H1 (cell line): ENCODE measurements around the gene HOXB4. TPM values are rescaled to one million over a fixed set of nuclear protein-coding genes. Genes with fewer than 3 reads are reported as not detected.

Source experiments
- CTCF ChIA-PET: fragments of 300-600 bp; sonication (Branson Sonifier 250); formaldehyde crosslinking; loops from one replicate; lab custom pipeline; 2021; ENCODE audit not compliant: partially characterized antibody; lab: Charles Lee
- POLR2A ChIA-PET: fragments of 300-600 bp; sonication (Branson Sonifier 250); formaldehyde crosslinking; loops from one replicate; lab custom pipeline; 2021; ENCODE audit warnings: inconsistent platforms; ENCODE audit not compliant: partially characterized antibody; lab: Charles Lee
- DNase-seq, 2 experiments: peaks; one replicate each; pipeline versions ENCODE4 v3.0.0 to v3.0.0-alpha.2; 2010 to 2022; ENCODE audit warnings: low spot score in 2 of 2, low read depth in 1 of 2, mixed read lengths in 1 of 2
- FAIRE-seq: peaks from 2 replicates; lab custom pipeline; 2011; peaks lifted over from hg19 to GRCh38; lab: Jason Lieb, UNC
- H2AFZ ChIP-seq: 2 replicates; pipeline ENCODE4 v1.8.1; 2012; ENCODE audit warnings: low read length, inconsistent platforms
- H2AK5ac ChIP-seq: 2 replicates; pipeline ENCODE4 v1.6.1; 2013; ENCODE audit warnings: low read depth, low read length
- H2BK120ac ChIP-seq: replicated peaks from 2 replicates; pipeline ENCODE3; 2013; ENCODE audit warnings: low read depth, low read length, inconsistent platforms
- H2BK12ac ChIP-seq: 2 replicates; pipeline ENCODE4 v1.6.1; 2013; ENCODE audit warnings: low read depth, low read length
- H2BK15ac ChIP-seq: 2 replicates; pipeline ENCODE4 v1.6.1; 2013; ENCODE audit warnings: low read length
- H2BK20ac ChIP-seq: 2 replicates; pipeline ENCODE4 v1.6.1; 2013; ENCODE audit warnings: low read length
- H2BK5ac ChIP-seq: 2 replicates; pipeline ENCODE4 v1.6.1; 2013; ENCODE audit warnings: low read depth, low read length
- H3K14ac ChIP-seq: 2 replicates; pipeline ENCODE4 v1.6.1; 2013; ENCODE audit warnings: inconsistent platforms; ENCODE audit not compliant: insufficient read length
- H3K18ac ChIP-seq: 2 replicates; pipeline ENCODE4 v1.6.1; 2013; ENCODE audit warnings: low read length; ENCODE audit errors: extremely low read depth
- H3K23ac ChIP-seq: 2 replicates; pipeline ENCODE4 v1.6.1; 2013; ENCODE audit warnings: inconsistent platforms; ENCODE audit not compliant: insufficient read length
- H3K23me2 ChIP-seq: 2 replicates; pipeline ENCODE4 v1.6.1; 2013; ENCODE audit warnings: low read depth, low read length
- H3K27ac ChIP-seq: 2 replicates; pipeline ENCODE4 v1.6.1; 2011; ENCODE audit warnings: low read depth, low read length, inconsistent platforms
- H3K27me3 ChIP-seq, 4 experiments: replicated peaks in 1 of 4; 1 replicate in 1 of 4; 2 replicates in 3 of 4; pipeline versions ENCODE4 v1.6.1 to v1.8.1; 2011 to 2013; ENCODE audit warnings: low read length in 3 of 4, mild to moderate bottlenecking in 3 of 4, inconsistent platforms in 2 of 4, mixed read lengths in 2 of 4, moderate library complexity in 1 of 4; ENCODE audit not compliant: control insufficient read depth in 3 of 4, insufficient read depth in 3 of 4; ENCODE audit errors: extremely low read depth in 1 of 4
- H3K36me3 ChIP-seq, 4 experiments: 2 replicates each; pipeline versions ENCODE4 v1.6.1 to v1.8.1; 2011 to 2013; ENCODE audit warnings: mild to moderate bottlenecking in 4 of 4, low read length in 3 of 4, moderate library complexity in 2 of 4, control low read depth in 1 of 4, inconsistent platforms in 1 of 4; ENCODE audit not compliant: insufficient read depth in 4 of 4, control insufficient read depth in 2 of 4
- H3K4ac ChIP-seq: replicated peaks from 2 replicates; pipeline ENCODE3; 2013; ENCODE audit warnings: low read length, low read depth, mixed read lengths, inconsistent platforms; ENCODE audit not compliant: insufficient read length
- H3K4me1 ChIP-seq, 4 experiments: replicated peaks in 1 of 4; 1 replicate in 1 of 4; 2 replicates in 3 of 4; pipeline versions ENCODE4 v1.6.1 to v1.8.1; 2011 to 2013; ENCODE audit warnings: low read length in 3 of 4, inconsistent platforms in 2 of 4, mixed read lengths in 1 of 4; ENCODE audit not compliant: insufficient read depth in 4 of 4, control insufficient read depth in 3 of 4
- H3K4me2 ChIP-seq, 2 experiments: 2 replicates each; pipeline versions ENCODE4 v1.6.1 to v1.8.1; 2011 to 2013; ENCODE audit warnings: low read depth in 2 of 2, low read length in 2 of 2, control low read depth in 1 of 2, inconsistent platforms in 1 of 2, mild to moderate bottlenecking in 1 of 2; ENCODE audit not compliant: insufficient read depth in 1 of 2
- H3K4me3 ChIP-seq, 4 experiments: fragments of 200-600, 300-600 bp in 1 of 4; sonication (generic), shearing (Covaris generic), sonication (Bioruptor Twin) in 1 of 4; 2 replicates each; pipeline versions ENCODE4 v1.5.1 to v1.8.1; 2011 to 2016; ENCODE audit warnings: low read length in 4 of 4, low read depth in 3 of 4, control low read depth in 2 of 4, inconsistent platforms in 2 of 4, mild to moderate bottlenecking in 2 of 4, mixed read lengths in 1 of 4, moderate library complexity in 1 of 4; ENCODE audit not compliant: insufficient read depth in 2 of 4; ENCODE audit errors: extremely low read depth in 1 of 4
- H3K56ac ChIP-seq: replicated peaks from 2 replicates; pipeline ENCODE3; 2013; ENCODE audit warnings: low read depth, mild to moderate bottlenecking, mixed read lengths, low read length, inconsistent platforms; ENCODE audit not compliant: insufficient read length
- H3K79me1 ChIP-seq: 2 replicates; pipeline ENCODE4 v1.6.1; 2013; ENCODE audit warnings: low read depth, low read length, control low read depth
- H3K79me2 ChIP-seq, 2 experiments: 2 replicates each; pipeline versions ENCODE4 v1.6.1 to v1.8.1; 2012 to 2013; ENCODE audit warnings: low read length in 2 of 2, mild to moderate bottlenecking in 2 of 2, inconsistent platforms in 1 of 2; ENCODE audit not compliant: insufficient read depth in 2 of 2, control insufficient read depth in 1 of 2
- H3K9ac ChIP-seq, 4 experiments: replicated peaks in 1 of 4; 1 replicate in 1 of 4; 2 replicates in 3 of 4; pipeline versions ENCODE4 v1.6.1 to v1.8.1; 2011 to 2013; ENCODE audit warnings: low read depth in 3 of 4, low read length in 3 of 4, control low read depth in 2 of 4, mild to moderate bottlenecking in 2 of 4, moderate library complexity in 2 of 4, inconsistent platforms in 1 of 4; ENCODE audit errors: extremely low read depth in 1 of 4
- H3K9me3 ChIP-seq, 2 experiments: 2 replicates each; pipeline versions ENCODE4 v1.6.1 to v1.8.1; 2012 to 2013; ENCODE audit warnings: mild to moderate bottlenecking in 2 of 2, moderate library complexity in 2 of 2, control low read depth in 1 of 2, inconsistent platforms in 1 of 2, low read depth in 1 of 2, low read length in 1 of 2, mixed read lengths in 1 of 2; ENCODE audit not compliant: insufficient read depth in 2 of 2
- H4K20me1 ChIP-seq, 2 experiments: replicated peaks in 1 of 2; 2 replicates each; pipeline versions ENCODE3 to v1.8.1; 2011 to 2013; ENCODE audit warnings: inconsistent platforms in 2 of 2, low read length in 2 of 2, mild to moderate bottlenecking in 1 of 2; ENCODE audit not compliant: insufficient read depth in 2 of 2, control insufficient read depth in 1 of 2
- H4K5ac ChIP-seq: 2 replicates; pipeline ENCODE4 v1.6.1; 2013; ENCODE audit warnings: low read length, low read depth, mixed read lengths, inconsistent platforms; ENCODE audit not compliant: insufficient read length
- H4K8ac ChIP-seq: 2 replicates; pipeline ENCODE4 v1.8.0; 2013; ENCODE audit warnings: mild to moderate bottlenecking, moderate library complexity, low read length, inconsistent platforms; ENCODE audit not compliant: insufficient read depth; ENCODE audit errors: extremely low read depth
- H4K91ac ChIP-seq: replicated peaks from 2 replicates; pipeline ENCODE3; 2013; ENCODE audit warnings: low read length, mixed read lengths, inconsistent platforms; ENCODE audit not compliant: insufficient read length
- BRCA1 ChIP-seq: IDR thresholded peaks from 2 replicates; pipeline ENCODE4 v1.6.1; 2012; ENCODE audit warnings: low read depth, low read length, improper control_type of control experiment
- CTBP2 ChIP-seq: IDR thresholded peaks from 2 replicates; pipeline ENCODE4 v1.7.0; 2011; ENCODE audit warnings: borderline replicate concordance, mild to moderate bottlenecking, moderate library complexity, mixed read lengths, low read length; ENCODE audit not compliant: insufficient read depth, insufficient read length
- GABPA ChIP-seq: IDR thresholded peaks from 2 replicates; pipeline ENCODE4 v1.6.1; 2011; ENCODE audit warnings: mild to moderate bottlenecking, low read length, moderate library complexity, borderline replicate concordance; ENCODE audit not compliant: insufficient read depth
- JUN ChIP-seq: IDR thresholded peaks from 2 replicates; pipeline ENCODE4 v1.6.1; 2011; ENCODE audit warnings: low read depth, mild to moderate bottlenecking, improper control_type of control experiment, low read length
- KDM5A ChIP-seq: fragments of 200-600 bp; IDR thresholded peaks from 2 replicates; pipeline ENCODE4 v1.7.1; 2012; ENCODE audit warnings: mild to moderate bottlenecking, low read length, inconsistent platforms, mixed read lengths
- MAFK ChIP-seq: IDR thresholded peaks from 2 replicates; pipeline ENCODE4 v1.6.1; 2012; ENCODE audit warnings: low read depth, mild to moderate bottlenecking, improper control_type of control experiment, low read length
- NRF1 ChIP-seq: IDR thresholded peaks from 2 replicates; pipeline ENCODE4 v1.6.1; 2011; ENCODE audit warnings: mild to moderate bottlenecking, low read depth, low read length, improper control_type of control experiment
- POU5F1 ChIP-seq: IDR thresholded peaks from 2 replicates; pipeline ENCODE4 v1.6.1; 2011; ENCODE audit warnings: low read depth, mild to moderate bottlenecking, low read length, moderate library complexity
- SP1 ChIP-seq: IDR thresholded peaks from 2 replicates; pipeline ENCODE4 v1.6.1; 2011; ENCODE audit warnings: low read depth, low read length
- TAF1 ChIP-seq: IDR thresholded peaks from 2 replicates; pipeline ENCODE4 v1.6.1; 2011; ENCODE audit warnings: mild to moderate bottlenecking, low read depth, low read length
- ZNF274 ChIP-seq: IDR thresholded peaks from 2 replicates; pipeline ENCODE4 v1.7.0; 2012; ENCODE audit warnings: low read length, borderline replicate concordance; ENCODE audit errors: extremely low read depth
- WGBS, 2 experiments: shearing (Covaris generic) in 1 of 2; methylation state at CpG; one replicate each; pipeline versions ENCODE4 v1.1.6 to v1.1.7; 2013 to 2015; ENCODE audit warnings: low lambda C conversion rate in 2 of 2, mixed read lengths in 2 of 2, inconsistent platforms in 1 of 2, low coverage in 1 of 2, missing lambda C conversion rate in 1 of 2; ENCODE audit not compliant: insufficient replicate concordance in 2 of 2, insufficient coverage in 1 of 2, insufficient read length in 1 of 2; ENCODE audit errors: extremely low coverage in 1 of 2, missing lambda C conversion rate in 1 of 2; 5-methylcytosine and 5-hydroxymethylcytosine counted together
- polyA plus RNA-seq, 7 experiments: library from polyadenylated mRNA; depleted of rRNA in 3 of 7; stranded (reverse) in 5 of 7; unstranded in 2 of 7; fragments of >200 nt in 5 of 7; fragments of 200-250 nt in 2 of 7; gene quantifications; 1 replicate in 5 of 7; 2 replicates in 1 of 7; 4 replicates in 1 of 7; pipeline versions ENCODE4 v1.2.1 to v1.2.3, GENCODE V29; 2011 to 2013; ENCODE audit warnings: missing spikeins in 2 of 7, mixed read lengths in 2 of 7
- total RNA-seq: library from RNA; stranded (reverse); fragmentation: NEBNext Ultra II Directional; extraction: Animal tissue kit (Norgen Biotek cat#: 25700); gene quantifications from 2 replicates; pipeline ENCODE4 v1.2.1, GENCODE V29; 2021

HOXB4 gene
- total and polyA plus RNA-seq, 2 of the 8 experiments (the other 6 are each of a cell fraction or from before 2014, with no cell fraction given): not detected

DNA sequence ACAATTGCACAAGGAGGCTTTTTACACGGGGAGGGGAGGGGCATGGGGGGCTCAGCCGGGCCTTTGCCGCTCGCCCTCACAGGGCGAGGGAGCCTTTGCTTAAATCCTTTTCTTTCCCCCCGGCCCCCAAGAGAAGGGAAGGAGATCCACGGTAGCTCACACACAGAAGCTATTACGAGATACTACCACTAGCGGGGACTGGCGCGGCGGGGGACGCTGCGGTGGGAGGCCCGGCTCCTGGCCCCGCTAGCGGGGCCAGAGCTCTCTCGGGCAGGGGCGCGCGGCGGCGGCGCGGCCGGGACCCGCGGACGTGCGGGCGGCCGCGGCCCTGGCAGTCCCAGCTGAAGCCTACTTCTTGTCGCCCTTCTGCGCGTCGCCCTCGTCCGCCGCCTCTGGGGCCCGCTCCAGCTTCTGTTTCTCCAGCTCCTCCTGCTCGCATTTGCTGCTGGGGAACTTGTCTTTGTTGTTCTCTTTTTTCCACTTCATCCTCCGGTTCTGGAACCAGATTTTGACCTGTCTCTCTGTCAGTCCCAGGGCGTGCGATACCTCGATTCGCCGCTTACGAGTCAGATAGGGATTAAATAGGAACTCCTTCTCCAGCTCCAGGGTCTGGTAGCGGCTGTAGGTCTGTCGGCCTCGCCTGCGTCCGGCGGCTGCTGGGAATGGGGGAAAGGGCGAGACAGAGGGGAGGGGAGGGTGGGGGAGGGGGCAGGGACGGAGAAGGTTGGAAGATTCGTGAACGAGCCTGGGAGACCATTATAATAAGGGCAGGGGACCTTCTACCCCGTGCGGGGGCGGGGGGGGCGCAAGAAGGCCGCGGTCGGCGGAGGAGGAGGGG lies 34.9 kb upstream of the HOXB4 start:
- Histone ChIP-seq H3K79me1 (no peaks in the 10 kb centered on the region), H4K8ac (no peak overlapping the region; the same call in 1 of the 2 replicates), H2AK5ac (0 out of 2 replicates have a peak overlapping the region, but pooled peaks have one; percentile 39), H3K23ac (no peak overlapping the region), H3K18ac (peak overlapping the region; percentile 24; the same call in 1 of the 2 replicates), H2BK15ac (no peak overlapping the region), H2BK120ac (no peak overlapping the region), H3K9ac (no peak overlapping the region), H3K4ac (no peak overlapping the region), H3K79me2 (no peaks in the 10 kb centered on the region), H4K5ac (no peak overlapping the region), H3K4me1 (peaks cover 0 to 7% (median 4%) of the 10 kb centered on the region in 4 experiments; a peak in 5 of 7 replicates), H2BK20ac (no peak overlapping the region), H3K27ac (no peak overlapping the region), H3K56ac (no peak overlapping the region), H2AFZ (no peak overlapping the region), H2BK12ac (no peak overlapping the region), H4K20me1 (peaks cover 20 to 39% of the 10 kb centered on the region in 2 experiments), H3K9me3 (no peaks in the 10 kb centered on the region; a peak in 1 of 4 replicates), H3K36me3 (peaks cover 0 to 18% (median 0%) of the 10 kb centered on the region in 4 experiments; a peak in 1 of 8 replicates), H3K23me2 (0 out of 2 replicates have a peak, but pooled peaks cover 2% of the 10 kb centered on the region), H4K91ac (no peak overlapping the region), H3K4me3 (no peak overlapping the region; a peak in 1 of 8 replicates), H2BK5ac (no peak overlapping the region), H3K14ac (no peak overlapping the region), H3K27me3 (peaks cover 97 to 100% (median 100%) of the 10 kb centered on the region in 4 experiments), H3K4me2 (no peak overlapping the region; a peak in 1 of 4 replicates)
- 5% methylated on average over 28 of the region's 67 CpGs; no CpG with 5 or more reads in 1 of the 2 experiments for WGBS, 2 experiments
- no peak for DNase-seq
- ChIA-PET POLR2A (interaction anchor here (1.7 to 2.0 kb wide), 2 partner anchors 12 to 49 kb away, joined by 3 to 4 read pairs; no protein-coding TSS in a partner anchor), CTCF (interaction anchor here (0.6 to 2.0 kb wide), 12 partner anchors 9 to 610 kb away, joined by 3 to 6 read pairs (median 3); partner anchors contain the start of genes HOXB5 and HOXB9)
- FAIRE-seq: no peak
- no peak for TF ChIP-seq ZNF274
- TF ChIP-seq TAF1: no peak
- no peak for TF ChIP-seq GABPA
- TF ChIP-seq BRCA1: no peak
- TF ChIP-seq SP1: no peak
- no peak for TF ChIP-seq NRF1
- no peak for TF ChIP-seq JUN
- TF ChIP-seq MAFK: no peak
- no peak for TF ChIP-seq KDM5A
- no peak for TF ChIP-seq CTBP2
- TF ChIP-seq POU5F1: no peak
